Measurements from ENCODE around the gene SUSD3. TPM values are rescaled to one million over a fixed set of nuclear protein-coding genes. Genes with fewer than 3 reads are reported as not detected.
A peak's percentile ranks its signal among the peaks of the same experiment; 100 is the strongest.

The SUSD3 gene
- total RNA-seq, 1 donor from 2014 or later: 9.1 TPM

- ATAC-seq (ENCODE audit: low read depth) (no peak), DNase-seq (no peak)
- ChIA-PET POLR2A (no interaction called here), CTCF (interaction anchor here (3.5 kb wide), 1 partner anchor 10 kb away, joined by 27 read pairs; no protein-coding TSS in a partner anchor)
- Mint-ChIP-seq H3K4me3 (no peak overlapping the region), H3K27ac (no peak overlapping the region), H3K9me3 (no peaks in the 10 kb centered on the region), H3K27me3 (no peaks in the 10 kb centered on the region), H3K36me3 (ENCODE audit: low read depth) (peaks cover 5% of the 10 kb centered on the region), H3K4me1 (peaks cover 26% of the 10 kb centered on the region)
- intact Hi-C loops (cut with micrococcal nuclease): no loop called here
- no peak for TF ChIP-seq CTCF (IDR thresholded peaks at IDR 0.05)
Measured at GRCh38 chr9:93117924-93118862, 59.7 kb downstream of the SUSD3 start.

- Mint-ChIP-seq H3K27me3 (no peaks in the 10 kb centered on the region), H3K27ac (peak overlapping the region; percentile 72), H3K36me3 (ENCODE audit: low read depth) (peaks cover 1% of the 10 kb centered on the region), H3K4me3 (no peak overlapping the region), H3K9me3 (no peaks in the 10 kb centered on the region), H3K4me1 (peaks cover 26% of the 10 kb centered on the region)
- intact Hi-C loops (cut with micrococcal nuclease): no loop called here
- no peak for ATAC-seq (ENCODE audit: low read depth)
- ChIA-PET CTCF (interaction anchor here (1.0 to 3.5 kb wide), 3 partner anchors 11 to 183 kb away, joined by 4 to 27 read pairs (median 6); partner anchors contain the start of gene NINJ1), POLR2A (interaction anchor here (1.0 to 2.5 kb wide), 5 partner anchors 8 to 27 kb away, joined by 3 to 15 read pairs (median 4); partner anchors contain the start of gene NINJ1)
- DNase-seq: no peak
- TF ChIP-seq CTCF (IDR thresholded peaks at IDR 0.05): no peak
Measured at GRCh38 chr9:93118863-93119702, 60.6 kb downstream of the SUSD3 start.

GRCh38 chr9:93119703-93119952 lies 61.1 kb downstream of the SUSD3 start:
- POLR2A ChIA-PET: interaction anchor here (1.0 to 2.5 kb wide), 5 partner anchors 8 to 27 kb away, joined by 3 to 15 read pairs (median 4); partner anchors contain the start of gene NINJ1
- Mint-ChIP-seq H3K27ac (peak overlapping the region; percentile 72), H3K36me3 (ENCODE audit: low read depth) (peaks cover 3% of the 10 kb centered on the region), H3K4me3 (peak overlapping the region; percentile 67), H3K9me3 (no peaks in the 10 kb centered on the region), H3K27me3 (no peaks in the 10 kb centered on the region), H3K4me1 (peaks cover 25% of the 10 kb centered on the region)
- TF ChIP-seq CTCF (IDR thresholded peaks at IDR 0.05): no peak
- CTCF ChIA-PET: interaction anchor here (1.0 to 3.5 kb wide), 3 partner anchors 12 to 183 kb away, joined by 4 to 27 read pairs (median 6); partner anchors contain the start of gene NINJ1
- DNase-seq: no peak
- no peak for ATAC-seq (ENCODE audit: low read depth)
- intact Hi-C loops (cut with micrococcal nuclease): no loop called here

GRCh38 chr9:93119953-93120845 lies 61.7 kb downstream of the SUSD3 start:
- no peak for DNase-seq
- peak overlapping the region; percentile 72 for H3K27ac Mint-ChIP-seq
- no peak for TF ChIP-seq CTCF (IDR thresholded peaks at IDR 0.05)
- POLR2A ChIA-PET: interaction anchor here (1.0 to 2.5 kb wide), 5 partner anchors 9 to 26 kb away, joined by 3 to 15 read pairs (median 4); partner anchors contain the start of gene NINJ1
- CTCF ChIA-PET: interaction anchor here (1.0 to 3.5 kb wide), 3 partner anchors 12 to 182 kb away, joined by 4 to 27 read pairs (median 6); partner anchors contain the start of gene NINJ1
- H3K4me3 Mint-ChIP-seq: peak overlapping the region; percentile 67
- no peaks in the 10 kb centered on the region for H3K9me3 Mint-ChIP-seq
- no peaks in the 10 kb centered on the region for H3K27me3 Mint-ChIP-seq
- H3K4me1 Mint-ChIP-seq: peaks cover 21% of the 10 kb centered on the region
- intact Hi-C loops (cut with micrococcal nuclease): loop anchor here (1.0 to 2.0 kb wide), 2 partner anchors 14 to 33 kb away; partner anchors contain the start of gene NINJ1
- peak; percentile 93 for ATAC-seq (ENCODE audit: low read depth)
- H3K36me3 Mint-ChIP-seq (ENCODE audit: low read depth): peaks cover 7% of the 10 kb centered on the region

Data from activated B cell treated with CpG ODN at 0.5 μM for 24 hours (primary cell).